ENCODE data around the gene CUEDC2.

GRCh38 chr10:102376901-102377300, 55.5 kb downstream of the CUEDC2 start:
- TF ChIP-seq CTCF (IDR thresholded peaks at IDR 0.05; ENCODE audit: low read depth, low read length) (no peak), EZH2phosphoT487 (IDR thresholded peaks at IDR 0.05; ENCODE audit: low read depth) (no peak)

All from OCI-LY3 (cell line).